Neuronal stem cell (in vitro differentiated cells): Measurements from ENCODE around the gene APC.

Source experiments
- DNase-seq: peaks from one replicate; pipeline ENCODE4 v3.0.0-alpha.2; 2013; ENCODE audit warnings: low spot score
- H2AFZ ChIP-seq: one replicate; pipeline ENCODE4 v1.6.1; 2013; ENCODE audit warnings: mild to moderate bottlenecking, low read length, inconsistent platforms
- H2AK5ac ChIP-seq: 2 replicates; pipeline ENCODE4 v1.6.1; 2013; ENCODE audit warnings: low read depth, mild to moderate bottlenecking, inconsistent platforms, low read length, moderate library complexity, mixed read lengths
- H2BK120ac ChIP-seq: 2 replicates; pipeline ENCODE4 v1.6.1; 2013; ENCODE audit warnings: low read depth, mild to moderate bottlenecking, inconsistent platforms, low read length, moderate library complexity, mixed read lengths
- H2BK12ac ChIP-seq: one replicate; pipeline ENCODE4 v1.6.1; 2013; ENCODE audit warnings: low read length, inconsistent platforms
- H2BK15ac ChIP-seq: 2 replicates; pipeline ENCODE4 v1.6.1; 2013; ENCODE audit warnings: mild to moderate bottlenecking, low read length, inconsistent platforms, mixed read lengths
- H2BK5ac ChIP-seq: one replicate; pipeline ENCODE4 v1.6.1; 2013; ENCODE audit warnings: inconsistent platforms, mild to moderate bottlenecking, low read length, moderate library complexity
- H3K14ac ChIP-seq: one replicate; pipeline ENCODE4 v1.6.1; 2013; ENCODE audit warnings: low read length, inconsistent platforms
- H3K18ac ChIP-seq: 2 replicates; pipeline ENCODE4 v1.6.1; 2013; ENCODE audit warnings: low read length, inconsistent platforms
- H3K23ac ChIP-seq: 2 replicates; pipeline ENCODE4 v1.6.1; 2013; ENCODE audit warnings: low read depth, mild to moderate bottlenecking, mixed read lengths, low read length, inconsistent platforms; ENCODE audit not compliant: poor library complexity
- H3K27ac ChIP-seq: replicated peaks from 3 replicates; pipeline ENCODE4 v1.5.1; 2013; ENCODE audit warnings: low read length, inconsistent platforms
- H3K27me3 ChIP-seq, 3 experiments: 2 replicates each; pipeline ENCODE4 v1.6.1; 2013; ENCODE audit warnings: low read length in 3 of 3, mild to moderate bottlenecking in 2 of 3, inconsistent platforms in 1 of 3, low read depth in 1 of 3, mixed read lengths in 1 of 3, moderate library complexity in 1 of 3; ENCODE audit not compliant: control insufficient read depth in 3 of 3, insufficient read depth in 3 of 3
- H3K36me3 ChIP-seq, 2 donors: replicated peaks in 1 of 2; 2 replicates each; pipeline ENCODE4 v1.6.1; 2013; ENCODE audit warnings: low read length in 2 of 2; ENCODE audit not compliant: control insufficient read depth in 2 of 2, insufficient read depth in 2 of 2
- H3K4ac ChIP-seq: 2 replicates; pipeline ENCODE4 v1.6.1; 2013; ENCODE audit warnings: inconsistent platforms, mild to moderate bottlenecking, low read length, moderate library complexity
- H3K4me1 ChIP-seq, 2 donors: 1 replicate in 1 of 2; 2 replicates in 1 of 2; pipeline ENCODE4 v1.6.1; 2013; ENCODE audit warnings: low read length in 2 of 2, low read depth in 1 of 2; ENCODE audit not compliant: control insufficient read depth in 2 of 2, insufficient read depth in 1 of 2
- H3K4me2 ChIP-seq: one replicate; pipeline ENCODE4 v1.6.1; 2013; ENCODE audit warnings: mild to moderate bottlenecking, low read length, inconsistent platforms; ENCODE audit not compliant: insufficient read depth, poor library complexity, severe bottlenecking
- H3K4me3 ChIP-seq, 2 donors: 2 replicates each; pipeline ENCODE4 v1.5.1; 2013; ENCODE audit warnings: low read length in 2 of 2, mild to moderate bottlenecking in 2 of 2, inconsistent platforms in 1 of 2, moderate library complexity in 1 of 2
- H3K79me1 ChIP-seq: one replicate; pipeline ENCODE4 v1.6.1; 2013; ENCODE audit warnings: low read depth, mild to moderate bottlenecking, inconsistent platforms, low read length, moderate library complexity
- H3K9ac ChIP-seq: one replicate; pipeline ENCODE4 v1.6.1; 2013; ENCODE audit warnings: mild to moderate bottlenecking, low read depth, low read length, inconsistent platforms; ENCODE audit not compliant: poor library complexity
- H3K9me3 ChIP-seq, 2 donors: replicated peaks in 1 of 2; 2 replicates each; pipeline versions ENCODE3 to v1.6.1; 2013; ENCODE audit warnings: low read length in 2 of 2, mild to moderate bottlenecking in 2 of 2, inconsistent platforms in 1 of 2, low read depth in 1 of 2, mixed read lengths in 1 of 2, moderate library complexity in 1 of 2; ENCODE audit not compliant: control insufficient read depth in 2 of 2, insufficient read depth in 1 of 2
- H4K8ac ChIP-seq: one replicate; pipeline ENCODE4 v1.6.1; 2013; ENCODE audit warnings: low read depth, mild to moderate bottlenecking, inconsistent platforms, low read length, moderate library complexity
- H4K91ac ChIP-seq: one replicate; pipeline ENCODE4 v1.6.1; 2013; ENCODE audit warnings: low read length, low read depth, mild to moderate bottlenecking, inconsistent platforms; ENCODE audit not compliant: poor library complexity
- WGBS, 2 donors: extraction: QIAGEN DNeasy Blood & Tissue Kit; methylation state at CpG; one replicate each; pipeline ENCODE4 v1.1.7; 2013; ENCODE audit warnings: missing lambda C conversion rate in 2 of 2, mixed read lengths in 1 of 2; ENCODE audit not compliant: insufficient read length in 2 of 2, insufficient replicate concordance in 1 of 2; ENCODE audit errors: extremely low coverage in 2 of 2; 5-methylcytosine and 5-hydroxymethylcytosine counted together

The APC gene

DNA sequence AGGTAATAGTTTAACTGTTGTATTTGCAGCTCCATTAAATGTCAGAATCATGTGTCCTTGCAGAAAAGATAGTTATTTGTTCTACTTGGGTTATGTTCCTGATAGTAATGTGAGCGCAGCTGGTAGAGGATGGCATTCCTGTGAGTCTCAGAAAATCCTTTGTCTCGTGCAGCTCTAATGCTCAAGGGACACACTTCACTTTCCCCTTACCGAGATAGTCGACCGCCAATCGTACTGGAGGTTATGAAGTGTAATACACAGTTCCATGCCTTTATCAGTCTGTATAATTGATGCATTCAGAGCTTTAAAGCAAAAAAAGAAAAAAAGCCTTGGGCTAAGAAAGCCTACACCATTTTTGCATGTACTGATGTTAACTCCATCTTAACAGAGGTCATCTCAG is 63.2 kb downstream of the APC start:
- H2AFZ ChIP-seq, result no peak overlapping the region

GRCh38 chr5:112811023-112811422 is 73.3 kb downstream of the APC start:
- no peak overlapping the region for H4K91ac ChIP-seq
- H3K23ac ChIP-seq, result no peak overlapping the region
- H3K4me1 ChIP-seq, result no peaks in the 10 kb centered on the region
- H2AK5ac ChIP-seq, result no peak overlapping the region
- no peak overlapping the region for H3K14ac ChIP-seq
- no peak overlapping the region for H4K8ac ChIP-seq
- no peak overlapping the region for H3K27ac ChIP-seq
- no peaks in the 10 kb centered on the region for H3K27me3 ChIP-seq
- peaks cover 7 to 39% of the 10 kb centered on the region in 2 donors for H3K36me3 ChIP-seq
- no peaks in the 10 kb centered on the region for H3K79me1 ChIP-seq
- no peak overlapping the region for H3K4ac ChIP-seq
- H3K4me3 ChIP-seq, result no peak overlapping the region
- WGBS, 2 donors, result no CpG with 5 or more reads among the region's 1 CpG
- H3K18ac ChIP-seq, result no peak overlapping the region
- H3K9me3 ChIP-seq, result no peaks in the 10 kb centered on the region
- H2BK15ac ChIP-seq, result no peak overlapping the region
- H2AFZ ChIP-seq, result no peak overlapping the region
- H2BK12ac ChIP-seq, result no peak overlapping the region
- DNase-seq, result no peak
- no peak overlapping the region for H3K4me2 ChIP-seq
- H3K9ac ChIP-seq, result no peak overlapping the region
- H2BK120ac ChIP-seq, result no peak overlapping the region
- no peak overlapping the region for H2BK5ac ChIP-seq

More for the DNA sequence above, 63.2 kb downstream of the APC start:
- Histone ChIP-seq H2BK120ac (no peak overlapping the region), H2AK5ac (no peak overlapping the region), H3K4me1 (no peaks in the 10 kb centered on the region), H3K27ac (no peak overlapping the region), H3K4ac (no peak overlapping the region), H4K8ac (no peak overlapping the region), H3K79me1 (no peaks in the 10 kb centered on the region), H3K9ac (no peak overlapping the region), H3K4me3 (no peak overlapping the region), H4K91ac (no peak overlapping the region), H3K27me3 (no peaks in the 10 kb centered on the region), H2BK15ac (no peak overlapping the region), H3K14ac (no peak overlapping the region), H2BK5ac (no peak overlapping the region), H3K9me3 (no peaks in the 10 kb centered on the region), H2BK12ac (no peak overlapping the region), H3K4me2 (no peak overlapping the region), H3K23ac (no peak overlapping the region), H3K18ac (no peak overlapping the region), H3K36me3 (peaks cover 0 to 71% of the 10 kb centered on the region in 2 donors)
- no peak for DNase-seq
- WGBS, 2 donors, result no CpG with 5 or more reads among the region's 6 CpGs

DNA sequence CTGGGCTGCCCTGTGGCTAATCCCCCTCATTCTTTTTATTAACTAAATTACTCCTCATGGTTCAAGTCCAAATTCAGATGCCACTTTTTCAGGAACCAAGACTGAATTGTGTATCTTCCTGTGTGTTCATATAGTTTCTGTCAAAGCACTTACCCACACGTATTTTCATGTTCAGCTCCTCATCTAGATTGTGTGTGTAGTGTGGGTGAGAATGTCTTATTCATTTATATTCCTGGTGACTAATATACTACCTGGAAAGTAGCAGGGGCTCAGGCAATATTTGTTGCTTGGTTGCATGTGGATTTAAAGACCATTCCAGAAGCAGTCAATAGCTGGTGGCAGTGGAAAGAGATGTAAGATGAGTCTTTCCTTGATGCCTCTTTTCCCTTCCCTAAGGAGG is 74.9 kb downstream of the APC start:
- DNase-seq, result no peak
- Histone ChIP-seq H2AFZ (no peak overlapping the region), H2AK5ac (no peak overlapping the region), H3K4me2 (no peak overlapping the region), H4K91ac (no peak overlapping the region), H4K8ac (no peak overlapping the region), H3K79me1 (no peaks in the 10 kb centered on the region), H2BK5ac (no peak overlapping the region), H3K4ac (no peak overlapping the region), H3K27ac (no peak overlapping the region), H3K27me3 (no peaks in the 10 kb centered on the region), H2BK15ac (no peak overlapping the region), H3K36me3 (peaks cover 7 to 41% of the 10 kb centered on the region in 2 donors), H3K4me1 (no peaks in the 10 kb centered on the region), H3K4me3 (no peak overlapping the region), H3K18ac (no peak overlapping the region), H3K23ac (no peak overlapping the region), H2BK12ac (no peak overlapping the region), H3K9ac (no peak overlapping the region), H3K9me3 (no peaks in the 10 kb centered on the region), H3K14ac (no peak overlapping the region), H2BK120ac (no peak overlapping the region)
- WGBS, 2 donors, result no CpG with 5 or more reads among the region's 1 CpG

DNA sequence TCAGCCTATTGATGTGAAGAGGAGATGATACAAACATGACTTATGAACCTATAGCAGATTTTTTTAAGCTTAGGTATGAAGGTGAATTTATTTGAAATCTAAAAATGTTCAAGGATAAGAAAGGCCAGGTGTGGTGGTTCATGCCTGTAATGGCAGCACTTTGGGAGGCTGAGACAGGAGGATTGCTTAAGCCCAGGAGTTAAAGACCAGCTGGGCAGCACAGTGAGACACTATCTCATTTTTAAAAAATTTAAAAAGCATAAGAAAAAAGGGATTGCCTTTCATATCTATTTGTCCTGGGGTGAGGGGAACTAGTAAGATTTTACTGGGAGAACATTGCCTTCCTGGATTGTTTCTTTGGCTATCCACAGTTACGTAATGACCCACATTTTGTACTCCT is 82.6 kb downstream of the APC start:
- Histone ChIP-seq H3K23ac (no peak overlapping the region), H3K4ac (no peak overlapping the region), H3K9ac (no peak overlapping the region), H2BK5ac (no peak overlapping the region), H3K36me3 (peaks cover 16 to 77% of the 10 kb centered on the region in 2 donors), H4K91ac (no peak overlapping the region), H3K9me3 (no peaks in the 10 kb centered on the region), H3K27ac (no peak overlapping the region), H2BK12ac (no peak overlapping the region), H3K18ac (no peak overlapping the region), H2BK15ac (no peak overlapping the region), H2BK120ac (no peak overlapping the region), H2AFZ (no peak overlapping the region), H2AK5ac (no peak overlapping the region), H3K4me3 (no peak overlapping the region), H4K8ac (no peak overlapping the region), H3K27me3 (no peaks in the 10 kb centered on the region), H3K79me1 (no peaks in the 10 kb centered on the region), H3K4me1 (no peaks in the 10 kb centered on the region), H3K4me2 (no peak overlapping the region), H3K14ac (no peak overlapping the region)
- no CpG with 5 or more reads among the region's 1 CpG for WGBS, 2 donors
- no peak for DNase-seq
